GM21367 (cell line): Measurements from ENCODE around the gene DOCK1.

ENCODE experiments used
- ATAC-seq: cut with Tn5 transposase; IDR thresholded peaks from one replicate; pipeline ENCODE4 v1.9.1; 2021; ENCODE audit not compliant: unreplicated experiment

The DOCK1 gene

DNA sequence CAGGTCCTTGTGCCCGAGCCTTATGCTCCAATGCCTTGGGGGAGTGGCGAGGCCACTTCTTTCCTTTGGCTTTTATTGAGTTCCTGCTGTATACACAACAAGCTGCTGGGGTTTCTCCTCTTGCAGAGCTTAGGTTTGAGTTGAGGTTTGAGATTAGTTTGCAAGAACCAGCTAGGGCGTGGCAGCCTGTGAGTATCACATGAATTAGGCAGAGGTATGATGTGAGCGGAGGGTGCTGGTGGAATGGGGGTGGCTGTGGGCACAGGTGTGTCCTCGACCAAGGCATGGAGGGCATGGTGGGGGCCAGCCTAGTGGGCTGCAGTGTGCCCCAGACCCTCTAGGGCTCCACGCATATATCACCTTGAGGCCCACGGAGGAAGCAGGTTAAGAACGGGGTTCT, 123.3 kb downstream of the DOCK1 start:
- no peak for ATAC-seq

DNA sequence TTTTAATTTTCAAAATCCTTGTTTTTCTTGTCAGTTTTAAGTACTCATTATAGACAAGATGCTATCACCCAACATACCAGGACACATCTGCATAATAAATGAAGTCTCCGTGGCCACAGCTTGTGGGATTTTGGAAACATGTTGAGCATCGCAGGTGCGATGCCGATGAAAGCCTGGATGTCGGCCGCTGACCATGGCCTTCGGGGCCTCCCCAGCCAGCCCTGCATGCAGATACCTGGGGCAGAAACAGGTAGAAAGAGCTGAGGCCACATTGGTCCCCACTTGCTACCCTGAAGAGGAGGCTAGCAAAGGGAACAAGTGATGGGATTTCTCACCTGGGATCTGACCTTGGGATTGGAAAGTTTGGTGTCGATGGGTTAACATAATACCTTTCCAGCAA, 123.8 kb downstream of the DOCK1 start:
- ATAC-seq, result no peak

DNA sequence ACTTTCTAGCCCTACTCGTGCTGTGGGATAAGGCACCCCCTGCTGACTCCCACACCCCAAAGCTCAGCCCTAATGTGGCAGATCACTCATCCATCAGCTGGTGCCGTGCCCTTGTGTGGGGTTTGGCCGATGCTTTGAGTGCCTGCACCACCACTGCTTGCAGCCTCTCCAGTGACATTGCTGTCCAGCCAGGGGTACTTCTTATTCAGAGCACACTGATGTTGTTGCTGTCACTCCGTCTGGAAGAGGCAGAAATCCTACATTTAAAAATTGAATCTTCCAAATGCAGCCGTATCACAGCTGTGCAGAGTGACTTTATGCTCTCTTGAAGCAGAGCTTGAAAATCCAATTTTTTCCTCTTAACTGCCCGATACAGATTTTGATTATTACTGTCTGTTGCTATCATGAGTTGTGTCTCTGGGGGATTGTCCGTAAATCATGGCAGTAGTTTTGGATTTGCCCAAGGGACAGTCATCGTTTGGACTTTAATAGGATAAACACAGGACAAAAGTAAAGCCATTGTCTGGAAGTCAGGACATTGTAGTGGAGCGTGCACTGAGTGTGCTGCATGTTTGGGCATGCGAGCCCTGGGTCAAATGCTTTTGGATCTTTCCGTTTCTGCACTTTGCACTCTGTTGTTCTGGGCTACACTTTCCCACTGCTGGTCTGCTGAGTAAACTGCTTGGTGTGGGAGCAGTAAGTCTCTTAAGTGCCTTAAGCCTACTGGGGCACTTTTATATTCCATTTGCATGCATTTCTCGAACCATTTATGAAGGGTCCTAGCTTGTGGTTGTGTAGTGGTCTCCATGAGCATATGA, 128.2 kb downstream of the DOCK1 start:
- ATAC-seq, result no peak

DNA sequence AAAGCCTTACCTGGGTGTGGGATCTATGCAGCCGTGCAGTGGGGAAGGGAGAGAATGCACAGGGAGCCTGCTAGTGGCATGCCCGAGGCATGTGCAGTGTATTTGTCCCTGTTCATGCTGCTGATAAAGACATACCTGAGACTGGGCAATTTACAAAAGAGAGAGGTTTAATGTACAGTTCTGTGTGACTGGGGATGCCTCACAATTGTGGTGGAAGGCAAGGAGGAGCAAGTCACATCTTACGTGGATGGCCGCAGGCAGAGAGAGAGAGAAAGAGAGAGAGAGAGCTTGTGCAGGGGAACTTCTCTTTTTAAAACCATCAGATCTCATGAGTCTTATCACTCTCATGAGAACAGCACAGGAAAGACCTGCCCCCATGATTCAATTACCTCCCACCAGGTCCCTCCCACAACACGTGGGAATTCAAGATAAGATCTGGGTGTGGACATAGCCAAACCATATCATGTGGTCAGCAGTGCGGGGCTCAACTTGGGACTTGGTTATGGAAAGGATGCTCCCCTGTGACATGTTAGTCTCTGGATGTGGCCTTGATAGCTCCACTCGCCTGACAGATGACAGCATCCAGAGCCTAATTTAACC, 128.9 kb downstream of the DOCK1 start:
- ATAC-seq, result no peak

DNA sequence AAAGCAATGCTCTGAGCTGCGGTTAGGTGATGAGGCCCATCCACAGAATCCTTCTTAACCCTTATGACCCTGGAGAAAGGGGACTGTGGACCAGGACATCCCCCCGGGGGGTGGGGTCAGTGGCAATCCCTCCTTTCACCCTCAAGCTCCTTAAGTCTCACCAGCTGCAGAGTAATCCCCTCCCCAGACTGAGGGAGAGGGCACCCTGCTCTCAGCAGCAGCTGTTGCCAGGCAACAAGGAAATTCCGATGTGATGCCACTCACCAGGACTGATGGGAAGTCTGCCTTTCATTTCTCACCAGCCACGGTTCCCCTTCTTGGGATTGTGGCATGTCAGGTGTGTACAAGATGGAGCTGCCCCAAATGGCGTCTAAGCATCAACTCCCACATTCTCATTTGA, 129.6 kb downstream of the DOCK1 start:
- no peak for ATAC-seq

GRCh38 chr10:127035827-127036226, 130.6 kb downstream of the DOCK1 start:
- ATAC-seq, result no peak

- ATAC-seq, result no peak
These were observed 131.8 kb downstream of the DOCK1 start for GRCh38 chr10:127036987-127037386.

- ATAC-seq, result no peak
These were observed 134.2 kb downstream of the DOCK1 start for GRCh38 chr10:127039435-127039834.

- ATAC-seq, result no peak
These were observed 135.5 kb downstream of the DOCK1 start for GRCh38 chr10:127040756-127041155.

- no peak for ATAC-seq
These were observed 136.3 kb downstream of the DOCK1 start for GRCh38 chr10:127041552-127041951.

GRCh38 chr10:127043301-127043700, 138.1 kb downstream of the DOCK1 start:
- no peak for ATAC-seq

- no peak for ATAC-seq
These were observed 139.0 kb downstream of the DOCK1 start for GRCh38 chr10:127044186-127044585.

DNA sequence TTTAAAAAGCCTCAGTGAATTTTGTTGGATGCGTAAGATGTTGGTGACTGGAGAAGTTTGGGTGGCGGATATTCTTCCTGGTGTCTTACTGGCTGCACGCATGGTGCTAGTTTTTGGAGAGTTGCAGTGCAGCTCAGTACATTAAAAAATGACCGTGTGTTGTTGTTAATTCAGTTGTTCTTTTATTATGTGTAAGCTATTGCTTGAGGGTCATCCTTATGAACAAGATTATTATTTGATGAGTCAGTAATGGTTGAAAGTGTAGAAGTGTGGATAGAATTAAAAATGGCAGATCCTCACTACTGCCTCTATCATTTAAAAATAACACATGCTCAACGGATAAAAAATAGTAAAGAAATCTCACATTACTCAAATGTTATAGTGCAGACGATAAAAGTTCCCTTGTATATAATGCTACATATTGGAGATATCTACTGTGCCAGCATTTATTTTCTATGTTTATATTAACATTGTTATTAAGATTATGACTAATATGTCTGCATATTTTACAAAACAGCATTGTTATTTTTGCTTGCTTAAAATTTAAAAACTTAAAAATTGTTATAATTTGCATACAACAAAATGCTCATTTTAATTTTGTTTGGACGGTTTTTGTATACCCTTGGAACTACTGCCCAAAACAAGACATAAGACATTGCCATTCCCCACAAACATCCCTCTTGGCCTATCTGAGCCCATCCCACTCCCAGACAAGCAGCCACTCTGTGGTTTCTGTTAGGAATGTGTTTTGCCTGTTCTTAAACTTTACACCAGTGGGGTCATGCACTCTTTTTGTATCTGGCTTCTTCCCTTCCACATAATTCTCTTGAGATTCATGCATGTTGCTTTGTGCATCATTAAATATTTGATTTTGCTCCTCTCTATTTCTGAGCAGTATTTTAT, 142.0 kb downstream of the DOCK1 start:
- no peak for ATAC-seq

DNA sequence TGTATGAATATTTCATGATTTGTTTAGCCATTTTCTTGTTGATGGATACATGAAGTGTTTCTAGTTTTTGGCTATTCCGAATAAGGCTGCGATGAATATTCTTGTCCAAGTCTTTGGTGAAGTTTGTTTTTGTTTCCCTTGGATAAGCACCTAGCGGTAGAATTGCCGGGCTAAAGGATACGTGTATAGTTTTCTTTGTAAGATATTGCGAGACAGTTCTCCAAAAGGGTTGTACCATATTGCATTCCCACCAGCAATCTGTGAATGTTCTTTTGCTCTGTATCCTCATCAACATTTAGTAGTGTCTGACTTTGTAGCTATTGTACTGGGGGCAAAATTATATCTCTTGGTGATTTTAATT, 142.6 kb downstream of the DOCK1 start:
- ATAC-seq, result no peak

- ATAC-seq, result no peak
These were observed 143.4 kb downstream of the DOCK1 start for GRCh38 chr10:127048630-127049029.

GRCh38 chr10:127052001-127052400, 146.8 kb downstream of the DOCK1 start:
- no peak for ATAC-seq

GRCh38 chr10:127055263-127055662, 150.0 kb downstream of the DOCK1 start:
- ATAC-seq, result no peak

- no peak for ATAC-seq
These were observed 154.1 kb downstream of the DOCK1 start for GRCh38 chr10:127059314-127059713.

DNA sequence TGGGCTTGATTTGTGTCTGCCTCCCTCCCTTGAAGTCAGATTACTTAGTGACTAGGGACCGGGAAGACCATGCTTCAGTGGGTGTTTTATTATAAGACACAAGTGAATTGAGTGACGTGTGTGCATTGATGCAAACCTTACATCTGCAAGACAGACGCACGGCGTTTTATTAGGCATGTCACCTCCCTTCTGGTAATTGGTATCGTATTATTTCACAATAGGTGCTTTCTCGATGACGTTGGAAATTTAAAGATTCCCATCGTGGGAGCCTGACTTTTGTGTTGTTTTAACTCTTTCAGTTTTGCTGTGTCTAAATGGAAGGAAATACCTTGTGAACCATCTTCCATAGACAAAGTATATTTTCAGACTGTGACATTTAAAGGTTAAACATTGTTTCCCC, 158.5 kb downstream of the DOCK1 start:
- ATAC-seq, result no peak

DNA sequence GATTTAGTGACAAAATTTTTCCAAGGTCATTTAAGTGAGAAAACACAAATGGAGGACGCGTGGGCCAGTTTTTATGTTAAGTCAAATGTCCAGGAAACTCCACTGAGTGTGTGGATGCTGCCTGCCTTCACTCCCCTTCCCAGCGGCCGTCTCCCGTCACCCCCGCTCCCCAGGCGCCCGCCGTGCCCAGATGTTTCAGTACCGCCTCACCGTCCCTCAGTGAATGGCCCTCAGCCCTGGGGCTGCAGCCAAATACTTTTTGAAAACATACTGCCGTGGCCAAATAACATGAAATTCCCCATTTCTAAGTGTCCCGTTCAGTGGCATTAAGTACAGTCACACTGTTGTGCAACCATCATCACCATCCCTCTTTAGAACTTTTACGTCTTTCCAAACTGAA, 159.2 kb downstream of the DOCK1 start:
- ATAC-seq, result no peak

DNA sequence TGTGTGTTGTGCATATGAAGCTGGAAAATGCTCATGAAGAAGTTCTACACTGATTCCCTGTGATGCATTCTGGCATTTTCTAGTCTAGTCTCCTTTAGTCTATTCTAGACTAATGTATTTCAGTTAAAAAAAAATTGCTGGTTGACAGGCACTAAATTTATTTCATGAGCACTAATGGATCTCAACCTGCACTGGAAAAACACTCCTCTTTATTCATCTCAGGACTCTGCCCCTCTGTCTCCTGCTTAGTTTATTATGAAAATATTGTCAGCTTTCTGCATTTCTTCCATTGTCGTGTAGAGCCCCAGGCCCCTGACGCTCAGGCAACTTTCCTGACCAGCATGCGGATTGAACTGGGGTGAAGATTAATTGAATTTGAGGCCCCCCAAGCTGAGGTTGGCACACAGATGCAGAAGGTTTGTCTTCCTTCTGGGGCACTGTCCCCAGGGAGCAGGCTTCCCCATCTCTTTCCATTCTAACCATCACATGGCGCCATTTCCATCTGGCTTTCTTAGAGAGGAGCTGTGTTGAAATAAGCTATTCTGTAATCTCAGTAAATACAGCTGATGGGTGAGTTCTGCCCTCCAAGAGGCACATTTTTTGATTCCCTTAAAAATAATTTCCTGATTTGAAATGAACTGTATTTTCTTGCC, 162.4 kb downstream of the DOCK1 start:
- ATAC-seq, result no peak
